GM23248 (cell line): ENCODE measurements around the gene PPL.

Experiments used
- EZH2 ChIP-seq: fragments of 200-600 bp; sonication (generic); IDR thresholded peaks from 2 replicates; pipeline ENCODE4 v1.6.1; 2018; ENCODE audit warnings: antibody characterized with exemption, mild to moderate bottlenecking; ENCODE audit not compliant: insufficient read depth, poor library complexity, severe bottlenecking
- EZH2phosphoT487 ChIP-seq: fragments of 200-600 bp; sonication (generic); IDR thresholded peaks from 2 replicates; pipeline ENCODE4 v1.6.1; 2018; ENCODE audit warnings: antibody characterized with exemption, moderate library complexity, mild to moderate bottlenecking, low read depth; ENCODE audit not compliant: insufficient read depth

- TF ChIP-seq EZH2phosphoT487 (no peak), EZH2 (no peak)
These were observed 31.9 kb downstream of the PPL start for GRCh38 chr16:4904942-4905615.
